Cardiac fibroblast (primary cell): ENCODE measurements around the gene RAB1A.

Experiments used
- DNase-seq, 2 donors: peaks; one replicate each; pipeline versions ENCODE4 v3.0.0 to v3.0.0-alpha.2; 2010; ENCODE audit warnings: low read depth in 2 of 2
- H3K4me3 ChIP-seq, 2 donors: replicated peaks in 1 of 2; 1 replicate in 1 of 2; 2 replicates in 1 of 2; pipeline ENCODE4 v1.5.1; 2011; ENCODE audit warnings: low read depth in 2 of 2, low read length in 2 of 2, mild to moderate bottlenecking in 2 of 2, moderate library complexity in 1 of 2
- CTCF ChIP-seq: IDR thresholded peaks from one replicate; pipeline ENCODE4 v1.5.1; 2011; ENCODE audit warnings: low read depth, mild to moderate bottlenecking, low read length, inconsistent platforms

Gene RAB1A

GRCh38 chr2:65045651-65046050 lies 84.3 kb downstream of the RAB1A start:
- TF ChIP-seq CTCF = no peak
- peak; percentile 22 to 24 for DNase-seq

DNA sequence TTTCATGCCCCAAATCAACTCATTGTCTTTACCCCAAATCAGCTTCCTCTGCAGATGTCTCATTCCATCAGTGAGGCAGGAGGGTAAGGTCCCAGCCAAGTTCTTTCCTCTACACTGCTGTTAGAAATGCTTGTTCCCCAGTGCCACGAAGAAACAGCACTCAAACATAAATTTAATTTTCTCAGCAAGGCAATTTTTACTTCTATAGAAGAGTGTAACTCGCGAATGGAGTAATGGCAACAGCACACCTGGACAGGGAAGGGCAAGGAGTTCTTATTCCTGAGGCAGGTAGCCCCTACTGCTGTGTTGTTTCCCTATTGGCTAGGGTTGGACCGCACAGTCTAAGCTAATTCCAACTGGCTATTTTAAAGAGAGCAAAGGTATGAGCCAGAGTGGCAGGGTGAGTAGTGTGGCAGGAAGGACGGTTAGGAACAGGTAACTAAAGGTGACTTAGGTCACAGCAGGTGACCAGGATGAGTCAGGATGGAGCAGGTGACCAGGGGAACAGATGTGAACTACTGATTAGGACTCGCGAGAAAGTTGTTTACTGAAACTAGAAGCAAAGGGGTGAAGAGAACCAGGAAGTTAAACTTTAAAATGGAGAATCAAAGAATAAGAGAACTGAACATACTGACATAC lies 85.7 kb downstream of the RAB1A start:
- no peak for DNase-seq
- no peak for TF ChIP-seq CTCF
- H3K4me3 ChIP-seq = no peak overlapping the region

More at GRCh38 chr2:65045651-65046050, 84.3 kb downstream of the RAB1A start:
- no peak overlapping the region for H3K4me3 ChIP-seq

DNA sequence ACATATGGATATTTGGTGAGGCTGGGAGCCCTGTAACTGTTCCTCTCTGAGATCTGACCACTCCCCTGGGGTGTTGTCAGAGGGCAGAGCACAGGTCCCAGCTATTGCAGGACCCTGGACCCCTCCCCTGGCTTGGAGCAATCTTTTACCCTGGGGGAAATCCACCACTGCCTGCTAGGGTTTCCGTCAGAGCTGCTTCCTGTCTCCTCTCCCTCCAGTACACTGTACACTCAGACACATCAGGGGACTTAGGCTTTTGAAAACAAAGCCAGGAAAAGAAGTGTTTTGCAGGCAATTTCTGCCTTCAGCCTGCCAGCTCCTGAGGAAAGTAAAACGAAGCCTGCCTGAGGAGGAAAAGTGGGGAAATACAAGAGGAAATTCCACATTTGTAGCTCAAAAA lies 86.9 kb downstream of the RAB1A start:
- DNase-seq = no peak
- H3K4me3 ChIP-seq = no peak overlapping the region
- no peak for TF ChIP-seq CTCF

DNA sequence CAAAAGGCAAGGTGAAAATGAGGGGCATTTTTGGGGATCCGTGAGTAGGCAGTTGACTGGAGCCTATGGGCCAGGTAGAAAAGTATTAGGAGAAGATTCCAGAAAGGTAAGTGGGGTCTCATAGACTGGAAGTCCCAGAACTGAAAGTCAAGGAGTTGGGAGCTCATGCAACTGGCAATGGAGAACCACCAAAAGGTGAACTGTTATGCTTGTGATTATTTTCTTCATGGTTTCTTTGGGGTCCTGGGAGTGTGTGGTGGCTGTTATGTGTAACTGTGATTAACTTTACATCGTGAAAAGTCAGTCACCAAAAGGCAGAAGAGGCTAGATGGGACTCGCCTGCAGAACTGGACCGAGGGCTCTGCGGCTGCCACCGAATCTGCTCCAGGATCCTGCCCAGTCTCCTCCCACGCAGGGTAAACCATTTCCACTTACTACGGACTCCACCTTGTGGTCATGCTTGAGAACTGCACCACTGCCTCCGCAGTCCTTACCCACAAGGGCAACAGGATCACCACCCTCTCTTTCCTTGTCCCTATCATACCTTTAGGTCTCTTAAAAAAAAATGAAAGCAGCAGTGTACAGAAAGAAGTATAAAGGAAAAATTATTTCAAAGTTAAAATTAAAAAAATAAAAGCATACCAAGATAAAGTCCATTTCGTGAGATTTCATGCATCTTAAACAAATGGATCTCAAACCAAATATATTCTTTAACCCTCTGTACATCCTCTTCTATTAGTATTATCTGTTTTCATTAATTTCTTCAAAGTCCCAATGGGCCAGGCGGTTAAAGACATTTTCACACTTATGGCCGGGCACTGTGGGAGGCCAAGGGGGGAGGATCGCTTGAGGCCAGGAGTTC lies 89.3 kb downstream of the RAB1A start:
- TF ChIP-seq CTCF = peak; percentile 97
- peak; percentile 90 to 91 for DNase-seq
- H3K4me3 ChIP-seq = no peak overlapping the region

DNA sequence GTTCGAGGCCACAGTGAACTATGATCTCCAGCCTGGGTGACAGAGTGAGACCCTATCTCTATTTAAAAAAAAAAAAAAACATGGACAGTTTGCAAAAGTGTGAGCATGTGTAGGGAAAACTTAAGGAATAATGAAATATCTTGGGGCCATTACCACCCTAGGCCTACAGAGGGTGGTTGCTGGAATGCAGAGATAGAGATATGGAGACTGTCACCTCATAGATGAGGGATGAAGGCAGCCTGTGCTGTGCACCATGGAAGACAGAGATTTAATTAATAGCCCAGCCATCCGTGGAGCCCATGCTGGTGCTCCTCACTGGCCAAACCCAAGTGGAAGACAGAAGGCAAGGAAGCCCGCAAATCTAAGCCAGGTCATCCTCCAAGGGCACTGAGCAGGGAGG lies 90.3 kb downstream of the RAB1A start:
- TF ChIP-seq CTCF = no peak
- DNase-seq = no peak
- H3K4me3 ChIP-seq = no peak overlapping the region

DNA sequence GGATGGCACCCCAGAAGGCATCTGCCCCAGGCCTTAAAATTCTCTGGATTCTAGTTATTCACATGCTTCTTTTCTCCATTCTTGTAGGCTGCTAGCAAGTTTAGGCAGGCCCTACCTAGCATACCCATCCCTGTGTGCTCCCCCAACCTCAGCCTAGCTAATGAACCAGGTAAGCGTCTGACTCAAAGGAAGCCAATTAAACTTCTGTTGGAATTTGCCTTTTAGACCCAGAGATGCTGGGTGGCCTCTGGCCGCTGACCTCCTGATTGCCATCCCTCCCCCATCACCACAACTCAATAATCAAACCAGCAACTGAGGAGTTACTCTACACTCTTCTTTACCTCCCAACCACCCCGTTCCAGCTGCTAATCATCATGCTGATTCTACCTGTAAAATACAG lies 92.7 kb downstream of the RAB1A start:
- TF ChIP-seq CTCF = no peak
- H3K4me3 ChIP-seq = no peak overlapping the region
- DNase-seq = no peak
